ENCODE measurements around the gene MRPL36.

The MRPL36 gene

DNA sequence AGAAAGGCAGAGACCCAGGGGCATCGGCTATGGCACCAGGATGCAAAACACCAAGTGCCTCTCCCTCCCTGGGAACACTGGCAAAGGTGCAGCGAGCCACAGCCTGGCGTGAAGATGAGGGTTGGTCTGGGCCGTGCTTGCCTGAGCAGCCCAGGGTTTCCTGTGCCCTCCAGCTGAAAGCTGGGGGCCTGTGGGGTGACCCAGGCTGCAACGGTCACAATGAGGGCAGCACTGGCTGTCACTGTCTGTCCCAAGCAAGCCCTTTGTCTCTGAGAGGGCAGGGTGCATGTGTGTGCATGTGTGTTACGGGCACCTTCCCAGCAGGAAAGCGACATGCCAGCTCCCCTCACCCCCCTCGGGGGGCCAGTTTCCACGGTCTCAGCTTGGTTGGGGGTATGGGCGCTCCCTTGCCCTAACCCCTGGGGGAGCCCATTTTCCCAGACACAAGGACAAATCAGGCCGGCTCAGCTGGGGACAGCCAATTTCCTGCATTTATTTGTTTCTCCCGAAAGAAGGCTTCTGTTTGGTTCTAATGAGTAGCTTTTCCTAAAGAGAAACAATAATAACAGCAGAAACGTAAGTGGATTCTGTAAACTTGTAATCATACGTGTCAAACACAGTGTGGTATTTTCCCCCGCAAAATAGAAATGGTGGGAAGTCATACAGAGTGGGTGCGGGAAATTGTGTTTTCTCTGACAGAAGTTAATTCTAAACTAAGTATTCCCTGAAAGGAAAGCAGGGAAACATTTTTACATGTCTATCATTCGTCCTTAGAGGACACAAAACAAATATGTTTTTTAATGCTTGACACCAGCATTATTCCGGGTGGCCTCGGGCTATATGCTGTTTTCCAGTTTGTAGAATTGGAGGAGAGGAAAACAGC lies 21.3 kb downstream of the MRPL36 start:
- Histone ChIP-seq H3K79me2 (ENCODE audit: low read length) (no peaks in the 10 kb centered on the region), H3K27me3 (ENCODE audit: low read depth, low read length) (no peaks in the 10 kb centered on the region), H3K4me2 (ENCODE audit: low read length) (no peak overlapping the region), H3K27ac (ENCODE audit: low read length) (no peak overlapping the region), H3K9me3 (ENCODE audit: insufficient read depth, low read length) (no peaks in the 10 kb centered on the region), H3K4me3 (ENCODE audit: low read length) (no peak overlapping the region), H4K20me1 (ENCODE audit: insufficient read depth, low read length) (no peaks in the 10 kb centered on the region), H3K9ac (ENCODE audit: low read length) (no peak overlapping the region), H3K4me1 (ENCODE audit: low read length) (peaks cover 11% of the 10 kb centered on the region), H2AFZ (ENCODE audit: low read depth, low read length) (no peak overlapping the region), H3K36me3 (replicated peaks; ENCODE audit: low read depth, low read length) (no peaks in the 10 kb centered on the region)
- no peak for TF ChIP-seq CTCF (IDR thresholded peaks at IDR 0.05; ENCODE audit: low read depth, low read length)
- no peak for TF ChIP-seq EZH2phosphoT487 (IDR thresholded peaks at IDR 0.05; ENCODE audit: low read depth)

DNA sequence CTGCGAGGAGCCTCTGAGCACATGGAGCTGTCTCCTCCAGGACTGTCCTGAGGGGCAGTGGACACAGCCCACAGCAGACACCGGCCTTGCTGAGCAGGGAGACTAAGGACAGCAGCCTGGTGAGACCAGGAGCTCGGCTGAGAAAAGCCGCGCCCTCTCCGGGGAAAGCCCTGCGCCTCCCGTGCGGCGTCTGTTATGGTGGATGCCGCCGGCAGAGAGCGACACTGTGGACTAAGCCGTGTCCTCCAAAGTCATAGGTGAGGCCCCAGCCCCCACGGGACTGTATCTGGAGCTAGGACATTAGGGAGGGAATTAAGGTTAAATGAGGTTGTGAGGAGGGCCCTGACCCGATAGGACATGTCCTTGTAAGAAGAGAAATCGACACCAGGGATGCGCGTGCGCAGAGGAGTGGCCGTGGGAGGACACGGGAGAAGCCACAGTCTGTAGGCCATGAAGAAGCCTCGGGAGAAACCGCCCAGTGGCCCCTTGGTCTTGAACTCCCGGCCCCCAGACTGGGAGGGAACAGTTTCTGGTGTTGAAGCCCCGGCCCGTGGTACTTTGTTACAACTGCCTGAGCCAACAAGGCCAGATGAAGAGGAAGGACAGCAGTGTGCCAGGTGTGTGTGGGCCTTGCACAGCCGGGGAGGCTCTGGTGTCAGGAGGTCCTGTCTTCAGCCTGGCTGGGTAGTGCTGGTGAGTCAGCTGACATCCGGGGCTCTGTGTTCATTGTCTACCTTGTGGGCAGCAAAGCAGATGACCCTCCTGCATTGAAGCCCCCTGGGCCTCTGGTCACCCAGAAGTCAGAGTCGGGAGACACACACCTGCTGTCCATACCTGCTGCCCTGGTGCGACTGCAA lies 22.1 kb downstream of the MRPL36 start:
- H3K79me2 ChIP-seq (ENCODE audit: low read length): no peaks in the 10 kb centered on the region
- no peak overlapping the region for H3K4me3 ChIP-seq (ENCODE audit: low read length)
- H3K9ac ChIP-seq (ENCODE audit: low read length): no peak overlapping the region
- H3K36me3 ChIP-seq (replicated peaks; ENCODE audit: low read depth, low read length): no peaks in the 10 kb centered on the region
- TF ChIP-seq CTCF (IDR thresholded peaks at IDR 0.05; ENCODE audit: low read depth, low read length) (no peak), EZH2phosphoT487 (IDR thresholded peaks at IDR 0.05; ENCODE audit: low read depth) (no peak)
- no peak overlapping the region for H3K4me2 ChIP-seq (ENCODE audit: low read length)
- H3K27me3 ChIP-seq (ENCODE audit: low read depth, low read length): no peaks in the 10 kb centered on the region
- H4K20me1 ChIP-seq (ENCODE audit: insufficient read depth, low read length): no peaks in the 10 kb centered on the region
- H3K4me1 ChIP-seq (ENCODE audit: low read length): peaks cover 3% of the 10 kb centered on the region; the same call in 1 of the 2 replicates
- no peak overlapping the region for H3K27ac ChIP-seq (ENCODE audit: low read length)
- no peak overlapping the region for H2AFZ ChIP-seq (ENCODE audit: low read depth, low read length)
- no peaks in the 10 kb centered on the region for H3K9me3 ChIP-seq (ENCODE audit: insufficient read depth, low read length)

- Histone ChIP-seq H3K79me2 (ENCODE audit: low read length) (no peaks in the 10 kb centered on the region), H3K4me2 (ENCODE audit: low read length) (no peak overlapping the region), H3K36me3 (replicated peaks; ENCODE audit: low read depth, low read length) (no peaks in the 10 kb centered on the region), H2AFZ (ENCODE audit: low read depth, low read length) (no peak overlapping the region), H3K4me3 (ENCODE audit: low read length) (no peak overlapping the region), H3K4me1 (ENCODE audit: low read length) (peaks cover 6% of the 10 kb centered on the region; the same call in 1 of the 2 replicates), H3K27me3 (ENCODE audit: low read depth, low read length) (no peaks in the 10 kb centered on the region), H4K20me1 (ENCODE audit: insufficient read depth, low read length) (no peaks in the 10 kb centered on the region), H3K9ac (ENCODE audit: low read length) (no peak overlapping the region), H3K9me3 (ENCODE audit: insufficient read depth, low read length) (no peaks in the 10 kb centered on the region), H3K27ac (ENCODE audit: low read length) (no peak overlapping the region)
- TF ChIP-seq CTCF (IDR thresholded peaks at IDR 0.05; ENCODE audit: low read depth, low read length) (no peak), EZH2phosphoT487 (IDR thresholded peaks at IDR 0.05; ENCODE audit: low read depth) (no peak)
These were observed 22.8 kb downstream of the MRPL36 start for GRCh38 chr5:1776831-1777230.

- Histone ChIP-seq H3K4me1 (ENCODE audit: low read length) (peaks cover 6% of the 10 kb centered on the region; the same call in 1 of the 2 replicates), H3K4me3 (ENCODE audit: low read length) (no peak overlapping the region), H4K20me1 (ENCODE audit: insufficient read depth, low read length) (no peaks in the 10 kb centered on the region), H3K36me3 (replicated peaks; ENCODE audit: low read depth, low read length) (no peaks in the 10 kb centered on the region), H3K27me3 (ENCODE audit: low read depth, low read length) (no peaks in the 10 kb centered on the region), H3K9ac (ENCODE audit: low read length) (no peak overlapping the region), H3K79me2 (ENCODE audit: low read length) (no peaks in the 10 kb centered on the region), H3K27ac (ENCODE audit: low read length) (no peak overlapping the region), H3K4me2 (ENCODE audit: low read length) (no peak overlapping the region), H2AFZ (ENCODE audit: low read depth, low read length) (no peak overlapping the region), H3K9me3 (ENCODE audit: insufficient read depth, low read length) (no peaks in the 10 kb centered on the region)
- TF ChIP-seq CTCF (IDR thresholded peaks at IDR 0.05; ENCODE audit: low read depth, low read length): no peak
- no peak for TF ChIP-seq EZH2phosphoT487 (IDR thresholded peaks at IDR 0.05; ENCODE audit: low read depth)
These were observed 27.0 kb downstream of the MRPL36 start for GRCh38 chr5:1772634-1773033.

Measured in OCI-LY3 (cell line).